H7 (cell line): ENCODE measurements around the gene SLC9B1. TPM values are rescaled to one million over a fixed set of nuclear protein-coding genes. Genes with fewer than 3 reads are reported as not detected.

ENCODE experiments used
- total RNA-seq: library from RNA; depleted of rRNA; stranded (reverse); fragments of >200 nt; shearing (Covaris generic); gene quantifications from 2 replicates; pipeline ENCODE4 v1.2.3, GENCODE V29; 2014; rRNA removed

The SLC9B1 gene
- total RNA-seq, 1 experiment from 2014 or later: not detected

Other genes starting within 250 kb of the SLC9B1 start
- 437 and 446 TPM in 2 replicates for gene UBE2D3, start 192.2 kb downstream of the SLC9B1 start, total RNA-seq
- 36.8 and 41.3 TPM in 2 replicates for gene CISD2, start 150.7 kb downstream of the SLC9B1 start, total RNA-seq
- gene SLC9B2, start 57.1 kb upstream of the SLC9B1 start, total RNA-seq: 2.0 and 3.4 TPM in 2 replicates
- gene BDH2, start 80.1 kb upstream of the SLC9B1 start, total RNA-seq: 39.0 and 54.9 TPM in 2 replicates
- 10.6 and 21.5 TPM in 2 replicates for gene CENPE, start 178.6 kb upstream of the SLC9B1 start, total RNA-seq